ENCODE data around the gene TMPRSS11B.

DNA sequence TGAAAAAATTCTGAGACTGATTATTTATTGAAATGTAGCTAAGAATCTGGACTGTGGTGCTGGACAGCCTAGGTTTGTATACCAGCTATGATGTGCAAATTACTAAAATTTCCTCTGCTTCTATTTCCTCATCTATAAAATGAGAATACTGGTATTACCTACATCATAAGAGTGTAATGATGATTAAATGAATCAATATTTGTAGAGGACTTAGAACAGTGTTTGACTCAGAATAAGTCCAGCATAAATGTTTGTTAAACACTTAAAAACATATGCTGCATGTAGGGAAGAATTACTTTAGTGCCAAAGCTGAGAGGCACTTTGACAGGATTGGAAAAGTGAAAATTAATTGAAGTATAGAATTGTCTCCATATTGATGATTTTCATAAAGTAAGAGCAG lies 60.6 kb downstream of the TMPRSS11B start:
- TF ChIP-seq ZBTB1 (tag by site-specific recombination; IDR thresholded peaks at IDR 0.05) = no peak
- TF ChIP-seq, protein P1, sequence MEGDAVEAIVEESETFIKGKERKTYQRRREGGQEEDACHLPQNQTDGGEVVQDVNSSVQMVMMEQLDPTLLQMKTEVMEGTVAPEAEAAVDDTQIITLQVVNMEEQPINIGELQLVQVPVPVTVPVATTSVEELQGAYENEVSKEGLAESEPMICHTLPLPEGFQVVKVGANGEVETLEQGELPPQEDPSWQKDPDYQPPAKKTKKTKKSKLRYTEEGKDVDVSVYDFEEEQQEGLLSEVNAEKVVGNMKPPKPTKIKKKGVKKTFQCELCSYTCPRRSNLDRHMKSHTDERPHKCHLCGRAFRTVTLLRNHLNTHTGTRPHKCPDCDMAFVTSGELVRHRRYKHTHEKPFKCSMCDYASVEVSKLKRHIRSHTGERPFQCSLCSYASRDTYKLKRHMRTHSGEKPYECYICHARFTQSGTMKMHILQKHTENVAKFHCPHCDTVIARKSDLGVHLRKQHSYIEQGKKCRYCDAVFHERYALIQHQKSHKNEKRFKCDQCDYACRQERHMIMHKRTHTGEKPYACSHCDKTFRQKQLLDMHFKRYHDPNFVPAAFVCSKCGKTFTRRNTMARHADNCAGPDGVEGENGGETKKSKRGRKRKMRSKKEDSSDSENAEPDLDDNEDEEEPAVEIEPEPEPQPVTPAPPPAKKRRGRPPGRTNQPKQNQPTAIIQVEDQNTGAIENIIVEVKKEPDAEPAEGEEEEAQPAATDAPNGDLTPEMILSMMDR (tag by site-specific recombination; IDR thresholded peaks at IDR 0.05) = no peak
- TF ChIP-seq, protein P2, sequence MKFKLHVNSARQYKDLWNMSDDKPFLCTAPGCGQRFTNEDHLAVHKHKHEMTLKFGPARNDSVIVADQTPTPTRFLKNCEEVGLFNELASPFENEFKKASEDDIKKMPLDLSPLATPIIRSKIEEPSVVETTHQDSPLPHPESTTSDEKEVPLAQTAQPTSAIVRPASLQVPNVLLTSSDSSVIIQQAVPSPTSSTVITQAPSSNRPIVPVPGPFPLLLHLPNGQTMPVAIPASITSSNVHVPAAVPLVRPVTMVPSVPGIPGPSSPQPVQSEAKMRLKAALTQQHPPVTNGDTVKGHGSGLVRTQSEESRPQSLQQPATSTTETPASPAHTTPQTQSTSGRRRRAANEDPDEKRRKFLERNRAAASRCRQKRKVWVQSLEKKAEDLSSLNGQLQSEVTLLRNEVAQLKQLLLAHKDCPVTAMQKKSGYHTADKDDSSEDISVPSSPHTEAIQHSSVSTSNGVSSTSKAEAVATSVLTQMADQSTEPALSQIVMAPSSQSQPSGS (tag by site-specific recombination; IDR thresholded peaks at IDR 0.05; ENCODE audit: low read depth) = no peak

Measured in HEK293 (cell line).